Esophagus squamous epithelium (tissue), 5 donors: ENCODE measurements around the gene CPM. TPM values are rescaled to one million over a fixed set of nuclear protein-coding genes. Genes with fewer than 3 reads are reported as not detected.

Source experiments
- DNase-seq: peaks from one replicate; lab custom pipeline; 2025; lab: John Stamatoyannopoulos, UW
- H3K27ac ChIP-seq, 4 donors: fragments of 200-600 bp; sonication (generic); one replicate each; pipeline ENCODE4 v1.5.1; 2016 to 2019; ENCODE audit warnings: mild to moderate bottlenecking in 1 of 4
- H3K27me3 ChIP-seq, 4 donors: fragments of 200-600 bp; sonication (generic); 1 replicate in 3 of 4; 2 replicates in 1 of 4; pipeline versions ENCODE4 v1.5.1 to v1.6.0; 2017 to 2021; ENCODE audit warnings: antibody characterized with exemption in 1 of 4
- H3K36me3 ChIP-seq, 3 donors: fragments of 200-600 bp; sonication (generic); one replicate each; pipeline ENCODE4 v1.5.1; 2016 to 2019
- H3K4me1 ChIP-seq, 3 donors: fragments of 200-600 bp; sonication (generic); one replicate each; pipeline ENCODE4 v1.5.1; 2017 to 2019
- H3K4me3 ChIP-seq, 4 donors: fragments of 200-600 bp; sonication (generic); 1 replicate in 3 of 4; 2 replicates in 1 of 4; pipeline ENCODE4 v1.5.1; 2016 to 2019; ENCODE audit warnings: mild to moderate bottlenecking in 2 of 4, moderate library complexity in 1 of 4
- H3K9me3 ChIP-seq, 3 donors: fragments of 200-600 bp; sonication (generic); one replicate each; pipeline ENCODE4 v1.5.1; 2016 to 2019
- POLR2A ChIP-seq, 4 donors: fragments of 450-650 bp; IDR thresholded peaks; one replicate each; pipeline ENCODE4 v1.6.1; 2017; ENCODE audit warnings: antibody characterized with exemption in 4 of 4, mild to moderate bottlenecking in 4 of 4, moderate library complexity in 3 of 4
- WGBS, 2 donors: methylation state at CpG; one replicate each; pipeline ENCODE4 v1.1.5; 2018; 5-methylcytosine and 5-hydroxymethylcytosine counted together
- intact Hi-C: fragments of 100-400 bp; cut with DNase I; formaldehyde crosslinking; loops from one replicate; pipeline ENCODE4 v1.15.0; 2022
- total RNA-seq, 4 donors: library from RNA; depleted of rRNA; stranded (reverse); fragments of >200 nt; gene quantifications; one replicate each; pipeline ENCODE4 v1.1.0, GENCODE V29; 2016
- TF ChIP-seq, protein P1 (sequence below), 6 experiments: fragments of 450-650 bp in 4 of 6; fragments of 200-600 bp in 2 of 6; sonication (generic) in 2 of 6; IDR thresholded peaks; one replicate each; pipeline ENCODE4 v1.5.1; 2016 to 2019; ENCODE audit warnings: antibody characterized with exemption in 6 of 6, mild to moderate bottlenecking in 4 of 6, moderate library complexity in 4 of 6
- donor health status: DM: yes; HTN: yes; CAD: no.

Gene CPM
- total RNA-seq, 4 donors from 2014 or later: 10.9 to 35.5 (median 20.6) TPM

DNA sequence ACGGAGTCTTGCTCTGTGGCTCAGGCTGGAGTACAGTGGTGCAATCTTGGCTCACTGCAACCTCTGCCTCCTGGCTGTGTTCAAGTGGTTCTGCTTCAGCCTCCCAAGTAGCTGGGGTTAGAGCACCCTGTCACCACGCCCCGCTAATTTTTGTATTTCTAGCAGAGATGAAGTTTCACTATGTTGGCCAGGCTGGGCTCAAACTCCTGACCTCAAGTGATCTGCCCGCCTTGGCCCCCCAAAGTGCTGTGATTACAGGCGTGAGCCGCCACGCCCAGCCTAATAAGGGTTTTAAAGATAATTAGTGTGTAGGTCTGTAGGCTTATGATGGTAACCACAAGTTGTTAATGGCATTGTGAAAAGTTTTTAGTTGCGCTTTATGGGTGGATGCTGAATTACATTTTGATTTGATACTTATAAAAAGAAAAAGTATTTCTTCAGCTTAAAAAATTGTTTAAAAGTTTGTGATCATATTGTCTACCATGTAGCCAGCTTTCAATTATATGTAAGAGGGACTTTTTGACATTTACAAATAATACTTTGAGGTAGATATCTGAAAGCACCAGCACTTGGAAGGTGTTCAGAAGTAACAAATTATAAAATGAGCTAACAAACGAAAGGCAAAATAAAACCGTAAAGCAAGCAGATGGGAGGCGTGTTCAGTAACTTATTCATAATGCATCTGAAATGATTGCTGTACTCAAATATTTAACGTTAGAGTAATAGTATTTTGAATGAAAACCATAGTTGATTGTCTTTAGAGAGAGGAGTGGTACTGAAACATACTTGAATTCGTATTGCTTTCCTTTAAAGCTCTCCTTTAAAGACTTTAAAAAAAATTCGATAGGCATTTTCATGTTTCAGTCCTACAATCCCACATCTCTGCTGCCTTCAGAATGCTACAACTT is 87.9 kb downstream of the CPM start:
- no peak overlapping the region for H3K4me3 ChIP-seq
- intact Hi-C loops: no loop called here
- no peak overlapping the region for H3K27ac ChIP-seq
- no peaks in the 10 kb centered on the region for H3K27me3 ChIP-seq
- H3K4me1 ChIP-seq: no peaks in the 10 kb centered on the region
- no peak for DNase-seq
- TF ChIP-seq, protein P1, sequence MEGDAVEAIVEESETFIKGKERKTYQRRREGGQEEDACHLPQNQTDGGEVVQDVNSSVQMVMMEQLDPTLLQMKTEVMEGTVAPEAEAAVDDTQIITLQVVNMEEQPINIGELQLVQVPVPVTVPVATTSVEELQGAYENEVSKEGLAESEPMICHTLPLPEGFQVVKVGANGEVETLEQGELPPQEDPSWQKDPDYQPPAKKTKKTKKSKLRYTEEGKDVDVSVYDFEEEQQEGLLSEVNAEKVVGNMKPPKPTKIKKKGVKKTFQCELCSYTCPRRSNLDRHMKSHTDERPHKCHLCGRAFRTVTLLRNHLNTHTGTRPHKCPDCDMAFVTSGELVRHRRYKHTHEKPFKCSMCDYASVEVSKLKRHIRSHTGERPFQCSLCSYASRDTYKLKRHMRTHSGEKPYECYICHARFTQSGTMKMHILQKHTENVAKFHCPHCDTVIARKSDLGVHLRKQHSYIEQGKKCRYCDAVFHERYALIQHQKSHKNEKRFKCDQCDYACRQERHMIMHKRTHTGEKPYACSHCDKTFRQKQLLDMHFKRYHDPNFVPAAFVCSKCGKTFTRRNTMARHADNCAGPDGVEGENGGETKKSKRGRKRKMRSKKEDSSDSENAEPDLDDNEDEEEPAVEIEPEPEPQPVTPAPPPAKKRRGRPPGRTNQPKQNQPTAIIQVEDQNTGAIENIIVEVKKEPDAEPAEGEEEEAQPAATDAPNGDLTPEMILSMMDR (IDR thresholded peaks at IDR 0.05): no peak
- no peak for TF ChIP-seq POLR2A (IDR thresholded peaks at IDR 0.05)
- 92% methylated on average over 14 of the region's 14 CpGs for WGBS, 2 donors
- H3K9me3 ChIP-seq: no peaks in the 10 kb centered on the region
- H3K36me3 ChIP-seq: peaks cover 0 to 63% (median 7%) of the 10 kb centered on the region in 3 donors

GRCh38 chr12:68844318-68844745 is 88.6 kb downstream of the CPM start:
- Histone ChIP-seq H3K4me1 (no peaks in the 10 kb centered on the region), H3K36me3 (peaks cover 0 to 70% (median 7%) of the 10 kb centered on the region in 3 donors), H3K4me3 (no peak overlapping the region), H3K27me3 (no peaks in the 10 kb centered on the region), H3K27ac (no peak overlapping the region), H3K9me3 (no peaks in the 10 kb centered on the region)
- 86 to 92% methylated on average over 3 to 4 of the region's 4 CpGs for WGBS, 2 donors
- no peak for DNase-seq
- intact Hi-C loops: no loop called here
- TF ChIP-seq, protein P1 (IDR thresholded peaks at IDR 0.05): no peak
- TF ChIP-seq POLR2A (IDR thresholded peaks at IDR 0.05): no peak

DNA sequence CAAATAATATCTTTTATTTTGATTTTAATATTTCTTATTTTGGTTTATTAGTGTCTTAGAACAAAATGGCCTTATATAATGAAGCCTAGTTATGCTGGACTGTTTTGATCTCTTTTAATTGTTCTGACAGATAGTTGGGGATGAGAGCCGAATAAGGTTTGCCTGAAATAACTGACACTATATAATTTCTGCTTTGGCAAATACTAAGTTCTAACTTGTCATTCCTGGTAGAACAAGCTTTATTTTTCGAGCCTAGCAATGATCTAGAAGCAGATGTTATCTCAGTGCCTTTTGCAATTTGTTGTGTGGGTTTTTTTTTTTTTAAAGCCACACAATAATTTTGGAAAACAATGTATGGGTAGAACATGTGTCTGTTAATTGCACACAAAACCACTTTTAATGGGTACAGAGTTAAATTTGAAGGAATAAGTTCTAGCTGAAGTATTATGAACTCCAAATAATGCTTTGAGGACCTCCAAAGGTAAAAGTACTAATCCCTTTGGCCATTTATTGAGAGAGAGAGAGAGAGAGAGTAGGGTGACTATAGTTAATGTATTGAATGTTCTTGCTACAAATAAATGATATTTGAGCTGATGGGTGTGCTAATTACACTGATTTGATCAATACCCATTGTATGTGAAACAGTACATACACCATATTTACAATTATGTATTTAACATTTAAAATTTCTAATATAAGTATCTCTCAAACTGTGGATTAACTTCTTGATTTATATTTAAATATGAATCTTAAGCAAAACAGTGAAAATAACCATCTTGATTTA is 90.0 kb downstream of the CPM start:
- H3K36me3 ChIP-seq: peaks cover 0 to 84% (median 9%) of the 10 kb centered on the region in 3 donors
- H3K4me3 ChIP-seq: no peak overlapping the region
- 59 to 64% methylated on average over 2 of the region's 2 CpGs for WGBS, 2 donors
- no peak for DNase-seq
- H3K27me3 ChIP-seq: no peaks in the 10 kb centered on the region
- H3K27ac ChIP-seq: no peak overlapping the region
- no peak for TF ChIP-seq POLR2A (IDR thresholded peaks at IDR 0.05)
- TF ChIP-seq, protein P1 (IDR thresholded peaks at IDR 0.05): no peak
- no peaks in the 10 kb centered on the region for H3K4me1 ChIP-seq
- H3K9me3 ChIP-seq: no peaks in the 10 kb centered on the region
- intact Hi-C loops: no loop called here

DNA sequence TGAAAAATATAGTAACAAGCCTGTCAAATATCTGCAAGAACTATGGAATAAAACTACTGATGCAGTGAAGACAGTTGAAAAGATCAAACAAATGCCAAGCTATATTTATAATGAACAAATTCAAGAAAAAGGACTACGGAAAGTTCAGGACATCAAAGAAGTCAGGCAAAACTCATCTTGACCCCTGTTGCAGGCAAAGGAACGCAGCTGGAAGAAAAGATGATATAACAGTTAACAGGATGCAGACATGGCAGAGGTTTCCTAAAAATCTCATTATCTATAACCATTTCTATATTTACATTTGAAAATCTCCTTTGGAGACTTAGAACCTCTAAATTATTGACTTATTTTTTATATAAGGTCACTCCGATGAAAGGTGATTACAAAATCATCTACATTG is 90.8 kb downstream of the CPM start:
- H3K27ac ChIP-seq: no peak overlapping the region
- no peak overlapping the region for H3K4me3 ChIP-seq
- H3K9me3 ChIP-seq: no peaks in the 10 kb centered on the region
- 89 to 92% methylated on average over 3 of the region's 3 CpGs for WGBS, 2 donors
- DNase-seq: no peak
- peaks cover 0 to 92% (median 13%) of the 10 kb centered on the region in 3 donors for H3K36me3 ChIP-seq
- no peaks in the 10 kb centered on the region for H3K4me1 ChIP-seq
- TF ChIP-seq POLR2A (IDR thresholded peaks at IDR 0.05): no peak
- TF ChIP-seq, protein P1 (IDR thresholded peaks at IDR 0.05): no peak
- intact Hi-C loops: no loop called here
- H3K27me3 ChIP-seq: no peaks in the 10 kb centered on the region
